Mammary epithelial cell (primary cell): ENCODE data around the gene CD33.

Experiments used
- CTCF ChIP-seq, 2 donors: IDR thresholded peaks in 1 of 2; conservative IDR thresholded peaks in 1 of 2; 2 replicates each; pipeline ENCODE4 v1.5.1; 2011 to 2012; ENCODE audit warnings: inconsistent platforms in 2 of 2, low read length in 2 of 2, mild to moderate bottlenecking in 2 of 2, control low read depth in 1 of 2, low read depth in 1 of 2; ENCODE audit not compliant: insufficient read depth in 1 of 2; ENCODE audit errors: extremely low read depth in 1 of 2
- EZH2 ChIP-seq: IDR thresholded peaks from 2 replicates; pipeline ENCODE4 v1.6.1; 2012; ENCODE audit warnings: low read length, inconsistent platforms, borderline replicate concordance

GRCh38 chr19:51207747-51208146 lies 17.1 kb upstream of the CD33 start:
- TF ChIP-seq CTCF (conservative IDR thresholded peaks at IDR 0.05 in 1 of 2, IDR thresholded peaks at IDR 0.05 in 1 of 2; ENCODE audit: extremely low read depth in 1 of 2, insufficient read depth in 1 of 2, low read depth in 1 of 2, low read length in 2 of 2): no peak
- no peak for TF ChIP-seq EZH2
